OCI-M2 (cell line): ENCODE results near the gene ZNF618.

Experiments used
- DNase-seq: peaks from one replicate; lab custom pipeline; 2025; ENCODE audit not compliant: unreplicated experiment; lab: John Stamatoyannopoulos, UW

ZNF618 gene

DNA sequence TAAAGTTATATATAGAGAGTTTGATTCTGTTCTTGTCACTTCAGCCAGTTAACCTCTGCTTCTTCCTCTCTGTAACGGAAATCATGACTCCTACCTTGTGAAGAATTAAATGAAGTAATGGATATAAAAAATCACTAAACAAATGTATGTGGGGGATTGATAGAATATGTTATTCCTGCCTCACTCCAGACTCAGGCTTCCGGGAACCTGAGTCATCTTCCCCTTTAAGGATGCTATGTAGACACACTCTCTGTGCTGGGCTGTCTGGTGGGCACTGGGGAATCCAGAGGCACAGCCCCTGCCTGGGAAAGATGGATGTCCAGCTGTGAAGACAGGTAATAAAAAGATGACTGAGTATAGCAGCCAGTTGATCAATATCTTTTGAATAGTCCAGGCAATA, 77.4 kb downstream of the ZNF618 start:
- DNase-seq: no peak

DNA sequence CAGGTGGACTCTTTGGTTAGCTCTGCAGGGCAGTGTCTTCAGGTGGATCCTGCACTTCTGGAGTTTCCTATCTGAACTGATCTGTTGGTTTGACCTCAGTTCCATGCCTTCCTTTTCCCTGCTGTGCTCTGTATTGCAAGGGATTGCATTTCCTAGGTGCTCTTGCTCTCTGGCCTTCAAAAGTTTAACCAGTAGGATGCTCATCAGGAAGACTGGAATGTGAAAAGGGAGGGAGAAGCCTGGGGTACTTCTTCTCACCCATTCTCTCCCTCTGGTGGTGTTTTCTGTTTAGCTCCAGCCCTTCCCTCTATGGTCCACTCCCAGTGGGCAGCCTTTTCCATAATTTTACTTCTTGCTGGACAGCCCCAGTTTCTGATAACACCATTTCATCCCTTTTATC, 78.5 kb downstream of the ZNF618 start:
- DNase-seq: no peak

DNA sequence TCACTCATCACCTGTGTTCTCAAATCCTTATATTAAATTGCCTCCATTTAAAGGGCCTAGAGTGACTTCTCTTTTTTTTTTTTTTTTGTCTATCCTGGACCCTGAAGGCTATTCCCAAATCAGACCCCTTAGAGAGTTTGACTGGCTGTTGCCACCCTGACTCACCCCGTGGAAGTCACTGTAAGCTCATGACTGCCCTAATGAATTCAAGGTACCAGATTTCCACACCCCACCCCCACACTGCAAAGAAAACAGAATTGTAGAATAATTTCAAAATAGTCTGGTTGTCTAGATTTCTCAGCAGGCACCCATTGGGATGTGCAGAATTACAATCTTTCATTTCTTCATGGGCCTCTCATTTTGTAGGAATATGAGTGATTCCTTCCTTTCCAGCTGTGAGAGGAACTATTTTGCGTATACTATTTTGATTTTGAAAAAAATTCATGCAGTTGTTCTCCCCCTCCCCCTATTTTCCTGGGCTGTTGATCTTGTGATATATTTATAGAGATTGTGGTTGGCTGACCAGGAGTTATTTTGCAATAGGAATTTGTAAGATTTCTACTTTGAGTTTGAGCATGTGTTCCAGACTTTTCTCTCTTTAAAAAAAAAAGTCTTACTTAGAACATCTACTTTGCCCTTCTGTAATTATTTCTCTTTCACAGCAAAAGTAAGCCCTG, 79.1 kb downstream of the ZNF618 start:
- no peak for DNase-seq

DNA sequence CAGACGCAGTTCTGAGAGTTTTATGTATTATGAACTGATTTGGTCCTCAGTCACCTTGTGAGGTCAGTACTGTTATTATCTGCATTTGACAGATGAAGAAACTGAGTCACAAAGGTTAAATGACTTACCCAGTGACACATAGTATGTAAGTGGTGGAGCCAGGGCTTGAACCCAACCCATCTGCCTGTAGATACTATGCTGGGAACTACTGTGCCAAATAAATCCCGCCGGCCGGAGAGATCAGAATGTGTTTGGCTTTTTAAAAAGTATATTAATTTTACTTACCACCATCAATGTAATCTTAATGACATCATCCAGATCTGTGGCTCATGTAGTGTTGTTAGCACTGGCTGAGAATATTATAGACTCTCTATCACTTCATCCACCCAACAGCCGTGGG, 80.8 kb downstream of the ZNF618 start:
- DNase-seq: no peak

DNA sequence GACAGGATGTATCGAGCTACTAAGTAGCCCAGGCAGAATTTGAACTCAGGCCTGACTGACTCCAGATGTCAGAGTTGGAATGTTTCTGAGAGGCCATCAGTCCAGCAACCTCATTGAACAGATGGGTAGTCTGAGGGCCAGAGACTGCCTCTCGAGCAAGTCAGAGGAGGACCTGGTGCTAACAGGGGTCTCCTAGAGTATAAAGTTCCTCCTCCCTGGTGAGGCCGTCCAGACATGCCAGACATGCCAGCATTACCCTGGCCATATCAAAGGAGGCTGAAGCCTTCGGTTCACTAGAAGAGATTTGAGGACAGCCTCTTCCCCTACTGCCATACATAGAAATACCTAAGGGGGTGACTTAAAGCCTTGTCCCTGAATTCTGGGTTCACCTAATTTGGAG, 81.2 kb downstream of the ZNF618 start:
- DNase-seq: no peak

DNA sequence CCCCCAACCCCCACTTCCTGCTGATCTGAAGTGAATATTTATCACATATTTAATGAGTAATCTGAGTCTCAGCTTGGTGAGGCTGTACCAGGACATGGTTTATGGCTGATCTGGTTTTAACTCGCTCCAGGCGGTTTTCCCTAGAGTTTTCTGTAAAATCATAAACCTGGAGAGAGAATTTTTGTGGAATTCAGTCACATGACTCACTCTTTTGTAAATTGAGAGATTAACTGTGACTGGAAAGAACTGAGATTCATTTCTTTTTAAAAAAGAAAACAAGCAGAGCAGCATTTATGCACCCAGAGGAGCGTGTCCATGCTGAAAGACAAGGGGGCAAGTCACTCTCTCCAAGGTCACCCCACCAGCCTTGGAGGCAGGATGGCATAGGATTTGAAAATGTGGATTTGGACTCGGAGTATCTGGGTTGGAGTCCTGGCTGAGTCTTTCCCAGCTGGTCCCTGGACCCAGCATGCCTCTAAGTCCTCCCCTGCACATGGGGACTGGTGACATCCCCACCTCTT, 81.8 kb downstream of the ZNF618 start:
- DNase-seq: no peak

DNA sequence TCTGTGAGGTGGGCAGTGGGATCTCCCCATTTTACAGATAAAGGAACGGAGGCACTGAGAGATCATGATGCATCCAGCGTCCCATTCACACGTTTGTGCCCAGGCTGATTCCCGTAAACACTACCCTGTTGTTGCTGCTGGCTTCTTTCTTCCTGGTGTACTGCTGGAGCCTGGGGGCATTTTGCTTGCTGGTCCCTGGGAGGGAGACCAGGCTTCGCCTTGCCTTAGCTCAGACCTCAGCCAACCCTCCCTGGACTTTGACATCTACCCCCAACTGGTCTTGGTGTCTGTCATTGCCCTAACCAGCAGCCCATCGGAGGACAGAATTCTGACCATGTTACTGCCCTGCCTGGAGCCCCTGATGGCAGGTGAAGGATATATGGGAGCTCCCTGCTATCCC, 82.4 kb downstream of the ZNF618 start:
- no peak for DNase-seq

DNA sequence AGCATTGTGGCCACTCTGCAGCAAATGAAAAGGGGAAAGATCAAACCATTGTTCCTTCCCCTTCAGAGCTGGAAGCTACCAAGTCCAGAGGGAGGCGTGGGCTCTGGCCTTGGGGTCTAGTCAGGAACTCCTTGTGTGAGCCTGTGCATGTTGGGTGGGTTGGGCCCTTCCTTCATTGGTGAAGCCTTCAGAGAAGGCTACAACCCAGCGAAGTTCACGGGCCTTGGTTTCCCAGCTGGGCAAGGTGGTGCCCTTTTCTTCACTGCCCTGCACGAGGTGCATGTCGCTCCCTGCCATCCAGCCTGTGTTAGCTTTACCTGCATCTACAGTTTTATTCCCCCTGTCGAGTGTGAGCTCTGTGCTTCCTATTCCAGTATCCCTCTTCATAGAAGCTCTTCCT, 84.7 kb downstream of the ZNF618 start:
- DNase-seq: no peak

DNA sequence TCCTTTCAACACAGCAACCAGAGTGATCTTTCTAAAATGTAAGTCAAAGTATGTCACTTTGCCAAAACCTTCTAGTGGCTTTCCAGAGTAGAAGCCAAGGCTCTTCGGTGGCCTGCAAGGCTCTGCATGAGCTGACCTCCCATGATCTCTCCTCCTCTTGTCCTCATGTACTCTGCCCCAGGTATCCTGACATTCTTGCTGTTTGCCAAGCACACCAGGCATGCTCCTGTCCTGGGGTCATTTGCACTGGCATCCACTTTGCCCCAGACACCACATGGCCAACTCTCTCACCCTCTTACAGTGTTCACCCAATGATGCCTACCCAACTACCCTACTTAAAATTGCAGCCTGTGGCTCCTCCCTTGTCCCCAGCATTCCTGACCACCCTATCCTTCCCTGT, 86.3 kb downstream of the ZNF618 start:
- DNase-seq: no peak

DNA sequence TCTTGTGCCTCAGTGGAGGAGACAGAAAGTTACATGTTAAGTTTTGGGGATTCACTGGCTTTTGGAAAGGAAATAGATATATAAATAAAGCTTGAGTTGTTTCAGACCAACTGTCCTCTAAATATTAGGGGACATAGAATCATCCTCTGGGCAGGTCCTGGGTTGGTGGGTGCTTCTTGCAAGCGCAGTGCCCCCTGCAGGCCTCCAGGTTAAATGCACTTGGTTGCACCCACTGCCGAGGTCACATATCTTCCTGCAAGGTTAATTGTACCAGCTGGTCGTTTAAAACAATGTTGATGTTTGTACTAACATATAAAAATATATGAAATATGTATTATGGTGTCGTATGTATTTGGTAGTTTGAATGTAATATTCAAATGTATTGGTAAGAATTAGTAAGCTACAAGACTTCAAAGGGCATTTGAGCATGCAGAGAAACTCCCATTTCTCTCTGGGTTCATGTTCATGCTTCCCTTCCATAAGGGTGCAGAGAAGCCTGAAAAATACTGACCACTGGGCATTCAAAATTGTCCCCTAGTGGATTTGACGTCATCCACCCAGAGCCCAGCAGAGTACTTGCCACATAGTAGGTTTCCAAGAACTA, 87.0 kb downstream of the ZNF618 start:
- DNase-seq: no peak

DNA sequence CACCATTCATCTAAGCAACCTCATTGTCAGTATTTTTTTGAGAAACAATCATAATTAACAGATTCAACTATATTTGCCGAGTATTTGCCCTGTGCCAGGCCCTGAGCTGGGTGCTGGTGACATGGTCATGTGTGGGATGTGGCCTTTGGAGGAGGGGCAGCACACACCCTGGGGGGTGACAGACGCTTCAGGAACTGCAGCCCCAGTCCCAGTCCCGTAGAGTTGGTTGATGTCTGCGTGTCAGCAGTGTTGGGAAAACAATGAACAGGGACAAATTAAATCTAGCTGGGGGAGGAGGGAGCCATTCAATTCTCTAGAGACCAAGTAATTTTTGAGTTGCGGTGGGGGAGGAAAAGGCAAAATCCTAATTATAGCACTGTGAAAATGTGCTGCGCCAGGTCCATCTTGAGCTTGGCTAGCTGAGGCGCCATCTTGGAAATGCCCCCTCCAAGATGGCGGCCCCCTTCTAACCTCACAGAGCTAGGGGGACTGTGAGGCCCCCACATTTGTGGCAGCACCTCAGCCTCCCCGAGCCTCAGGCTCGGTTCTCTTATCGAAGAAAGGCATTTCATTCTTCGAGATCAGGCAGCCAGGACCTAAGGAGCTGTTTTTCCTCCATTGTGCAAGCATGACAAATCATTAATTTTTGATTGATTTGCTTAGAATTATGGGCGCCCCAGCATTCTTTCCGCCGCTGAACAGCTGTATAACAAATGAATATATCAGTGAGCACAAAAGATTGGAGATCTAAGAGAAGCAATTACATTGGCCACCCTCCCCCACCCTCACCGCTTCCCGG, 87.8 kb downstream of the ZNF618 start:
- no peak for DNase-seq

DNA sequence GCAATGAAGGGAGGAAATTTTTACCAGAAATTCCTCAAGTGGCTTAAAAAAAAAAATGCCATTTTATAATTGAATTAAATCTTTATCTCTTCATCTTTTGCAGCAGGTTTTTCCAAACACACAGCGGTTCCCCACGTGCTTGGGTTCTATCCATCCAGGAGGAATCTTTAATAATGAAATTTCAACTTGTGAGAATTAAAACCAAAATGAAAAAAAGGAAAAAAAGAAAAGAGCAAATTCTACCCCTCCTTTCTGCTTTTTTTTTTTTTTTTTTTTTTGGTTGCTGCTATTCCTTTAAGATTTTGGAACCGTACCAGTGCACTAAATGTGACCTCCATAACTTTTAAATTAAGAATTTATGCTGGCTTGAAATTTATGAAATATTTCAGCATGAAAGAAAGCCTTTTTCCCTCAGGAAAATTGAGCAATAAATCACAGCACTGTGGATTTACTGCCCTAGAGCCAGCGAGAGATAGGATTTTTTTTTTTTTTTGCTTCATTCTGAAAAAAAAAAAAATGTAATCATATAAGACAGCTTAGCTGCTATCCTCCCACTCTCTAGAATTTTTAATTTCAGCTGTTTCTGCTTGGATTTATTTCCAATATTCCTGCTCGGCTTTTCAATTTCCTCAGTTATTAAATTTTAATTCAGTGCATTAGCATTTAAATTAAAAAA, 88.5 kb downstream of the ZNF618 start:
- no peak for DNase-seq

DNA sequence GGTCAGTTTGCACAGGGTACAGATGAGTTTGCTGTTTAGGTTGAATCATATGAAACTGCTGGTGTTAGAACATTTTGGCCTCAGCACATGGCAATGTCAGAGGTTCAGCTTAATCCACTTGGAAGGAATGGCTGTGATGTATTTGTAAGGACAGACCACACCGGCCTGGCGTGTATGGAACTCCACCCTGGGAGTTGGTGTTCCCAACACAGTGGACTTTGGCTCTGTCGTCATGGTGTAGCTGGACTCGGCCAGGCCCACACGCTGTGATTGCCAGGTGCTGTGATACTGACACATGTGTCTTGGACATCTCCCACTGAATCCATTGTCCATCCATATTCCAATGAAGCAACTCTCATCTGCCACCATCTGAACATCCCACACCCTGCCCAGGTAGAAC, 90.3 kb downstream of the ZNF618 start:
- no peak for DNase-seq

DNA sequence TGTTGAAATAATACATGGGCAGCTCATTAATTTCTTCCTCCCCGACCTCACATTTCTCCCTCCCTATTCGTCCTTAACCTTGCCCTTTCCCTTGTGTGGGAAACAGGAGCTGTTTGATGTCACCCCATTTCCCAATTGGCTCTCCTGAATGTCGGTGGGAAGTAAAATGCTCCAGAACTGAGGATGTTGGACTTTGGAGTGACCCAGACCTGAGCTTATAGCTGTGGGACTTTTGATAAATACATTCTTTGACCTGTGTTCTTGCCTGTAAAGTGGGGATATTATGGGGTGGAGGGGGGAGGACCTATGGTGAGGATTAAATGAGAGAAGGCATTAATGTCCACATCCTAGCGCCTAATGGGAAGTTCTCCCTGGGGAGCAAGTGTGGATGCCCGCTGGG, 91.3 kb downstream of the ZNF618 start:
- no peak for DNase-seq

DNA sequence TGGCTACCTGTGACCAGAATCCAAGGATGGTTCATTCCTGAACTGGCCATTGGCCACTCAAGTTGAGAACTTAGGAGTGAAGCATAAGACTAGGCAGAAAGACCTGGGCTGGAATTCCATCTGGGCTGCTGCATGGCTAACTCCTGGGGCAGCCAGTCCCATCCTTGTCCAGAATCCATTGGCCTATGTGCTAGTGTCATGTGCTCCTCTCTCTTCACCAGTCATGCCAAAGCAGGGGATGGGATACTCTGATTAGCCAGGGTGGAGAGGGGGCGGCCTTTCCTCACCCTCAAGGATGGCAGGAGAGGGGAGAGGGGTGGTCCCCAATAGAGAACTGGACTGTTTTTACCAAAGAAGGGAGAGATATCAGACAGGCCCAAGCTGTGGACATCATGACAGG, 93.2 kb downstream of the ZNF618 start:
- DNase-seq: no peak

DNA sequence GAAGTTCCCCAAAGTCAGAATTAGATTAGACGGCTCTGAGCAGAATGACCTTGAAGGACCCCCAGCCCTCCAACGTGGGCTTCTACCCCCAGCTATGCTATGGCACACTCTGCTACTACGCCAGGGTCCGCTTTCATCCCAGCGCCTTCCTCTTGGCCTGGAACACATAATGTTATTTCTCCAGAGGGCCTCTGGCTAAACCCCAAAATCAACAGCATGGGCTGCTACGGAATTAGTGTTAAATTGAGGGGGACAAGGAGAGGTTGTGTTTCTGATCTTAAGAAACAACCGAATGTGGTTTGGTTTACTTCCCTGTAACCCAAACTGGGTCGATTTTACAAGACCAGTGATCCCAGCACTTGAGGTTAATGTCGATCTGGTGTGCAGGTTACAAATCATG, 97.1 kb downstream of the ZNF618 start:
- DNase-seq: no peak

DNA sequence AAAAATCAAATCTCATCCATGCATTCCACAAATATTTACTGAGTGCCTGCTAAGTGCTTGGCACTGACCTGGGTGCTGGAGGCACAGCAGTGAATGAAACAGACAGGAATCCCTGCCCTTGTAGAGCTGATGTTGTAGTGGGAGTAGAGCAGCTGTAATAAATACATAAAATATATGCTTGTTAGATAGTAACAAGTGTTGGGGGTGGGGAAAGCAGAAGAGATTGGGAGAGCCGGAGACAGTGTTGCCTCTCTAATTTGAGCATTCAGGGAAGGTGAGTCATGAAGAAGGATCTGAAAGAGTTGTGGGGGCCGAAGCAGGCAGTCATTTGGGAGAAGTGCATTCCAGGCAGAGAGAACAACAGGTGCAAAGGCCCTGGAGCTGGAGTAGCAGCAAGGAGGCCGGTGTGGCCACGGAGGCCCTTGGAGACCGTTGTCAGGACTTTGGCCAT, 97.9 kb downstream of the ZNF618 start:
- no peak for DNase-seq

DNA sequence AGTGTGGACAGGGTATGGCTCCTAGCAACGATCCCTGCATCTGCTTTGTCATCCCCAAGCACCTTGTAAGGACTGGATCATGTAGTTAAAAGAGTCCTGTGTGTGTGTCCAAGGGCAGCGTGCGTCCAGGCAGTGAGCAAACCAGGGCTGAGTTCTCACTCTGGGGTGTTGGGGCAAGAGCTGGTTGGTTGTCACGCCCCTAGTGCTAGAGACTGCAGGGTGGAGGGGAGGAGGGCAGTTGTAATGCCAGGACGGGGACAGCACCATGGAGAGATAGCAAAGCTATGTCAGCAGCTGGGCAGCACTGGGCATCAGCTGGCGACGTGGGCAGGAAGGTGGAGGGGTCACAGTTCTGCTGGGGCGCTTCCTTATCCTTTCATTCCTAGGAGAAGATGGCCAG, 100.8 kb downstream of the ZNF618 start:
- no peak for DNase-seq

DNA sequence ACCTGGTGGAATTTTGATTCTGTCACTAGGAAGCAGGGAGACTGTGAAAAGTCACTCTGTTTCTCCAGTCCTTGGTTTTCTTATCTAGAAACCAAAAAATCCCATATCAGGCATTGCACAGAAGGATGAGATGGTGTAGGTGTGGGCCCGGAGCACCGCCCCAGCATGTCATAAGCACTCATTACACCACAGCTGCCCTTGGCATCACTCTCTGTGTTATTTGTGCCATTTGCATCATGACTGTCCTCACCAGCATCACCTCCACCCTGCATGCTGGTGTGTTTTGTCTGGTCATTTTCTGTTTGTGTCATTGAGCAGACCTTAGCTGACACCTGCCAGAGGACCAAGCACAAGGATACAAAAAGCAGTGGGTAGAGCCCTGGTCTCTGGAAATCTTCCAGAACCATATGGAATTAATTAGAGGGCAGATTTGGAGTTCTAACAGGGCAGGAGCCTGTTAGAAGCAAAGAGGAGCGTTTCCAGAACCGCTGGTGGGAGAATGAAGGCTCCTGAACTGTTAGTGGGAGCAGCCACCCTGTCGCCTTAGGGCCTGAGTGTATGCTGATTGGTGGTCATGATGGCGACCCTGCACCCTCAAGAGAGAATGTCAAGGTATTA, 102.7 kb downstream of the ZNF618 start:
- DNase-seq: no peak

DNA sequence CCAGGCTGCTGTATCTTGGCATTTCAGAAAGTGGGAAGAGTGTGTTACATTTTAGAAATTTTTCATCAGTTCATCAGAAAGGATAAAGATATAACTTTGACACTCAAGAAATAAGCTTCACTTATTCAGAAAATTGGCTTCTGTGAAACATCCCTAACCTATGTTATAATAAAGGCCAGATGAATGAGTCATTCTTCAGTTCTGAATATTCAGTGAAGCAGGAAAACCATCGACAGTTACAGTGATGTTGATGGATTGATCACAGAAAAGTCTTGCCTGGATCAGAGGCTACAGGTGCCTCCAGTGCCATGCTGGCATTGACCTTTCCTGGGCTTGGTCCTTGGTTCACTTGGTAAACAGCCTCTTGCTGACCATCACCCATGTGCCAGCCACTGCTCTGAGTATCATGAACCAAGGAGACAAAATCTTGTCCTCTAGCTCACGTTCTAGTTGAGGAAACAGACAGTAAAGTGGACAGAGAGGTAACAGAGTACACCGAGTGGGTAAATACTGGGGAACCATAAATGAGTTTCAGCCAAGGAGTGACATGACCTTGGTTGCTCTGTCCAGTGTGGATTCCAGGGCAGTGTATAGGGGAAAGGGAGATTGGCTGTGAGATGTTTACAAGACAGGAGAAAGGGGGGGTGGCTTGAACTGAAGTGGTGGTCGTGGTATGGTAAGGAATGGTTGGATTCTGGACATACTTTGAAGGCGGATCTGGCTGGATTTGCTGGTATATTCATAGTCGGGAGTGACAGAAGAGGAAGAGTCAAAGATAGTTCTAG, 103.4 kb downstream of the ZNF618 start:
- no peak for DNase-seq
